HAP-1 (cell line): ENCODE data around the gene FSTL4.
"Not testable (repeated sequence)": the region's sequence is repeated elsewhere in the genome, so short reads cannot be mapped to it uniquely, and the experiment has no call there.

Experiments used
- DNase-seq, 2 experiments: peaks; one replicate each; pipeline ENCODE4 v3.0.0-alpha.2; 2016 to 2020; ENCODE audit warnings: low spot score in 2 of 2
- H3K27me3 ChIP-seq: fragments of 250-450 bp; sonication (Bioruptor Pico); 2 replicates; pipeline ENCODE4 v1.5.1; 2020; ENCODE audit warnings: low read depth, mild to moderate bottlenecking, moderate library complexity
- H3K36me3 ChIP-seq: fragments of 250-450 bp; sonication (Bioruptor Pico); replicated peaks from 2 replicates; pipeline ENCODE4 v1.5.1; 2020; ENCODE audit warnings: mild to moderate bottlenecking
- H3K4me1 ChIP-seq: fragments of 250-450 bp; sonication (Bioruptor Pico); 2 replicates; pipeline ENCODE4 v1.5.1; 2020; ENCODE audit warnings: mild to moderate bottlenecking
- H3K4me3 ChIP-seq: fragments of 250-450 bp; sonication (Bioruptor Pico); 2 replicates; pipeline ENCODE4 v1.5.1; 2020; ENCODE audit warnings: mild to moderate bottlenecking, moderate library complexity
- H3K9me3 ChIP-seq: fragments of 250-450 bp; sonication (Bioruptor Pico); 2 replicates; pipeline ENCODE4 v1.5.1; 2020; ENCODE audit warnings: mild to moderate bottlenecking, moderate library complexity
- in situ Hi-C: fragments of 300-500 bp; cut with MboI; formaldehyde crosslinking; loops from 3 replicates; pipeline ENCODE4 v1.14.3; 2020; ENCODE audit warnings: low sequenced_read_pairs, inconsistent platforms, mixed read lengths

Gene FSTL4

GRCh38 chr5:133394477-133394817 is 217.9 kb downstream of the FSTL4 start:
- H3K4me1 ChIP-seq, in situ Hi-C loops, H3K36me3 ChIP-seq, H3K4me3 ChIP-seq, DNase-seq, H3K27me3 ChIP-seq, H3K9me3 ChIP-seq: not testable (repeated sequence)

DNA sequence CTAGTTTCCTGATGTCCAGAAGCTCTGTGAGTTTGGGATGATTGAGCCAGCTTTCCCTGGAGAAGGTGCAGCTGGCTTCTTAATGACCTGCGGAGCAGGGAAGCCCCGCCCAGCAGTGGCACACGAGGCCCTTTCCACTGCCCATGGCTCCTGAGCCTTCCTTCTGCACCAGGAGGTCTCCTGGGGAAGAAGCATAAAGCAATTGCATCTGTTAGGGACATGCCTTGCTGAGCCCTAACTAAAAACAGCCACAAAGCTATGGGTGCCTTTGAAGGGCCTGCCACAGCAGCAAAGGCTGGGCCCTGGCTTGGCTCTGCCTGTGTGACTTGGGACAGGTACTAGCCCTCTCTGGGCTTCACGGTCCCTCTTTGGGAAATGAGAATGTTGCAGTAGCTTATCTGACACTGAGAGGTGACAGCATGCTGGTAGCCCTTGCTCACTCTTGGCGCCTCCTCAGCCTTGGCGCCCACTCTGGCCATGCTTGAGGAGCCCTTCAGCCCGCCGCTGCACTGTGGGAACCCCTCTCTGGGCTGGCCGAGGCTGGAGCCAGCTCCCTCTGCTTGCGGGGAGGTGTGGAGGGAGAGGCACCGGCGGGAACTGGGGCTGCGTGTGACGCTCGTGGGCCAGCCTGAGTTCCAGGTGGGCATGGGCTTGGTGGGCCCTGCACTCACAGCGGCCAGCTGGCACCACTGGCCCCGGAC is 218.4 kb downstream of the FSTL4 start:
- Histone ChIP-seq H3K4me1 (no peaks in the 10 kb centered on the region), H3K36me3 (no peaks in the 10 kb centered on the region), H3K27me3 (no peaks in the 10 kb centered on the region), H3K4me3 (no peak overlapping the region), H3K9me3 (no peaks in the 10 kb centered on the region)
- in situ Hi-C loops, result no loop called here
- DNase-seq, result no peak

GRCh38 chr5:133392448-133392847 is 219.9 kb downstream of the FSTL4 start:
- H3K36me3 ChIP-seq, result no peaks in the 10 kb centered on the region
- H3K4me3 ChIP-seq, result no peak overlapping the region
- H3K9me3 ChIP-seq, result no peaks in the 10 kb centered on the region
- no peak for DNase-seq
- in situ Hi-C loops, result no loop called here
- peaks cover 3% of the 10 kb centered on the region for H3K27me3 ChIP-seq
- no peaks in the 10 kb centered on the region for H3K4me1 ChIP-seq

DNA sequence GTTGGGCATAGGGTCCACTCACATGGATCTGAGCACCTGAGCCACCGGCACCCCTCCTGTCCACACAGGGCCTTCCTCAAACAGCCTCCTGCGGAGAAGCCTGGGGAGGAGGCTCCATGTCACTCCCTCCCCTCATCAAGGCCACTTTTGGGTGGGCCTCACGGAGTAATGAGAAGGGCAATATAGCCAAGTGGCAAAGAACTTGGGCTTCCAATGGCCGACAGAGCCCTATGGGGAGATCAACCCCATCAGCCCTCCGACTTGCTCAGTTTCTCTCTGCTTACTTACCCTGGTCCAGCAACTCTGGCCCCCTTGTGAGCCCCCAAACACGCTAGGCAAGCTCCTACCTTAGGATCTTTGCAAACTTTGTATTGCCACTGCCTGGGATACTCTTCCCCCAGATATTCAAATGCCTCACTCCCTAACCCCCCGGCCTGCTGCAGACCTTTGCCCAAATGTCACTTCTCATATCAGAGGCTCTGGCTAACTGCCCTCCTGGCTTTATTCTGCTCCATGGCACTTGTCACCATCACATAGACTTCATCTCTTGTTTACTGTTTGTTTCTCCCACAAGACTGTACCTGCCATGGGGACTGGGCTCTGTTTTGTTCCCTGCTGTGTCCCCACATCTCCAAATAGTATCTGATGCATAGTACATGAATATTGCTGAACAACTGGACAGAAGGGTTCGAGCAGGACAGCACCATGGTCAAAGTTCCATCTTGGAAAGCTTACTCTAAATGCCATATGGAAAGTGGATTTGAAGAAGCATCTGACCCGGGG is 220.8 kb downstream of the FSTL4 start:
- in situ Hi-C loops, result no loop called here
- H3K9me3 ChIP-seq, result no peaks in the 10 kb centered on the region
- H3K4me3 ChIP-seq, result no peak overlapping the region
- no peaks in the 10 kb centered on the region for H3K36me3 ChIP-seq
- DNase-seq, result no peak
- no peaks in the 10 kb centered on the region for H3K4me1 ChIP-seq
- H3K27me3 ChIP-seq, result peaks cover 3% of the 10 kb centered on the region

DNA sequence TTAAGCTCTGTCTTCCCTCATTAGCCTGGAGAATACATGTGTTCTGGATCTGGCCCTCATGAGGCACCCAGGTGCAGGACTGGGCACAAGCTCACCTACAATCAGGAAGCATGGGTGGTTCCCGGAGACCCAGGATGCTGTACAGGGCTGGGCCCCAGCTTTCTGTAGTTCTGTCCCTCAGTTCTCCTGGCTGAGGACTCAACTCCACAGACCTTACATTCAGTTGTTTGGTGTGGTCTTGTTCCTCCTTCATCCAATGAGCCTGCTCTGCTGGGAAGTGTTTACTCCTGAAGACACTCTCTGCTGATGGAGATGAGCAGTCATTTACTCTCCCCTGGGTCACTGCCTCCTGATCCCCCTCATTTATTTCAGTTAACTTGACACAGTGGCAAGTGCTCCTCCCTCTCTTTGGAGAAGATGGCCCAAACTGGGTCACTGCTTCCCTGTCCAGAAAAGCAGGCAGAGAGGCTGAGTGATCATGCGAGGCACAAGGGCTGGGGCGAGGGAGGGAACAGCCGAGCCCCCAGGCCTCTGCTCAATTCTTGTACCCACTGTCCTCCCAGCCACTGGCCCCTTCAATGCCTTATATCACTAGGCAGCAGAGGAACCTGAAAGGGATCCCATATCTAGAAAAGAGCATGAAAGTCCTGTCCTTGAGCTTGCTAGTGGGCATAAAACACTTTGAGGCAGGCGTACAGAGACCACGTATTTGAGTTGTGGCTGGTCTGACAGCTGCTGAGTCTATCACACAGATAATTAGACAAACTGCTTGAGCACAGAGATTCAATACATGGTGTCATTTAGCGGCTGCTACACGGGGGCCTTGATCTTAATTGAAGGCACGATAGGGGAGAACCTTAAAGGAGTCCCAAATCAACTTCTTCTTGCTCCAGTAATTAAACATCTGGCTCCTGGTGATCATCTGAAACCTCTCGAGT is 221.7 kb downstream of the FSTL4 start:
- DNase-seq, result no peak
- no peak overlapping the region for H3K4me3 ChIP-seq
- H3K4me1 ChIP-seq, result no peaks in the 10 kb centered on the region
- H3K36me3 ChIP-seq, result no peaks in the 10 kb centered on the region
- in situ Hi-C loops, result no loop called here
- peaks cover 3% of the 10 kb centered on the region for H3K27me3 ChIP-seq
- H3K9me3 ChIP-seq, result no peaks in the 10 kb centered on the region

- no peaks in the 10 kb centered on the region for H3K36me3 ChIP-seq
- H3K9me3 ChIP-seq, result no peaks in the 10 kb centered on the region
- no peak for DNase-seq
- H3K4me3 ChIP-seq, result no peak overlapping the region
- H3K27me3 ChIP-seq, result peaks cover 3% of the 10 kb centered on the region
- H3K4me1 ChIP-seq, result no peaks in the 10 kb centered on the region
- in situ Hi-C loops, result no loop called here
These were observed 223.2 kb downstream of the FSTL4 start for GRCh38 chr5:133389066-133389590.

- Histone ChIP-seq H3K4me3 (no peak overlapping the region), H3K4me1 (peaks cover 5% of the 10 kb centered on the region; the same call in 1 of the 2 replicates), H3K36me3 (no peaks in the 10 kb centered on the region), H3K9me3 (no peaks in the 10 kb centered on the region), H3K27me3 (peaks cover 3% of the 10 kb centered on the region)
- DNase-seq, result no peak
- in situ Hi-C loops, result no loop called here
These were observed 224.7 kb downstream of the FSTL4 start for GRCh38 chr5:133387621-133388020.

- peaks cover 3% of the 10 kb centered on the region for H3K27me3 ChIP-seq
These were observed 225.2 kb downstream of the FSTL4 start for GRCh38 chr5:133387091-133387490.

GRCh38 chr5:133386662-133387061 is 225.7 kb downstream of the FSTL4 start:
- DNase-seq, result no peak
- H3K9me3 ChIP-seq, result no peaks in the 10 kb centered on the region
- no peaks in the 10 kb centered on the region for H3K36me3 ChIP-seq
- H3K4me3 ChIP-seq, result no peak overlapping the region
- in situ Hi-C loops, result no loop called here
- peaks cover 5% of the 10 kb centered on the region; the same call in 1 of the 2 replicates for H3K4me1 ChIP-seq
- H3K27me3 ChIP-seq, result peaks cover 5% of the 10 kb centered on the region

More at GRCh38 chr5:133387091-133387490, 225.2 kb downstream of the FSTL4 start:
- H3K4me1 ChIP-seq, result peaks cover 5% of the 10 kb centered on the region; the same call in 1 of the 2 replicates
- H3K9me3 ChIP-seq, result no peaks in the 10 kb centered on the region
- H3K4me3 ChIP-seq, result no peak overlapping the region
- in situ Hi-C loops, result no loop called here
- DNase-seq, result no peak
- H3K36me3 ChIP-seq, result no peaks in the 10 kb centered on the region

DNA sequence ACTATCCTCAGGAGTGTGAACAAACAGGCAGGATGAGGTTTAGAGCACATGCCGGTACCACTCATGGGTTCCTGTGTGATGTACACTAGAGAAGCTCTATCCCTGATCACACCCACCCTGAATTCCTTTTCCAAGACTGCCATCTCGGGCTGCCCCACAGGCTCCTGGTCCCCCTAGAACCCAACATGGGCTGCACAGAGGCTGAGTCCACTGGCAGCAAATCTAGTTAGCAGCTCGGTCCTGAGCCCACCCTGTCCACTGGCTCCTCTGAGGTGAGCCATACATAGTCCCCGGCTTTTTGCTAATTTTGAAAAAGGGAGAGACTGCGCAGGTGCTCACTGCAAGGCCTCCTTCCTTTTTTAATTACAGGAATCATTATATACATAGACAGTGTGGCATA is 227.0 kb downstream of the FSTL4 start:
- H3K4me1 ChIP-seq, result peaks cover 5% of the 10 kb centered on the region; the same call in 1 of the 2 replicates
- in situ Hi-C loops, result no loop called here
- peaks cover 6% of the 10 kb centered on the region for H3K27me3 ChIP-seq
- H3K4me3 ChIP-seq, result no peak overlapping the region
- H3K36me3 ChIP-seq, result no peaks in the 10 kb centered on the region
- no peaks in the 10 kb centered on the region for H3K9me3 ChIP-seq
- DNase-seq, result no peak

DNA sequence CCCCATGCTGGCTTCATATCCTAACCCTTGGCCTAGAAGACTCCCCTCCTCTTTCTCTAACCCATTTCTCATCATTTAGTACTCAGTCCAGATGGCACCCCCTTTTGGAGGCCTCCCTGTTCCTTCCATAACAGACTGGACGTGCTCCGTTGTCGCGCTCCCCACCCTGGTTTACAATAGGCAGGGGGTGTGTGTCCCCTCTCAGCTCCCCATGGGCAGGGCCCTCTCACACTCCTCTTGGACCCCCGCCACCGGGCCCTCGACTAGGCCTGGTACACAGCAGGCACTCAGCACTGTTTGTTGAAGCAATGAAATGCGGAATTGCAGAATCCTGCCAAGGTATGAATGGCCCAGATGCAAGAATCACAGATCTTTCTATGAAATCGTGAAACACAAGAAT is 227.4 kb downstream of the FSTL4 start:
- peaks cover 6% of the 10 kb centered on the region for H3K27me3 ChIP-seq
- no peak for DNase-seq
- no peak overlapping the region for H3K4me3 ChIP-seq
- H3K36me3 ChIP-seq, result no peaks in the 10 kb centered on the region
- H3K4me1 ChIP-seq, result peaks cover 5% of the 10 kb centered on the region; the same call in 1 of the 2 replicates
- no peaks in the 10 kb centered on the region for H3K9me3 ChIP-seq
- in situ Hi-C loops, result no loop called here

DNA sequence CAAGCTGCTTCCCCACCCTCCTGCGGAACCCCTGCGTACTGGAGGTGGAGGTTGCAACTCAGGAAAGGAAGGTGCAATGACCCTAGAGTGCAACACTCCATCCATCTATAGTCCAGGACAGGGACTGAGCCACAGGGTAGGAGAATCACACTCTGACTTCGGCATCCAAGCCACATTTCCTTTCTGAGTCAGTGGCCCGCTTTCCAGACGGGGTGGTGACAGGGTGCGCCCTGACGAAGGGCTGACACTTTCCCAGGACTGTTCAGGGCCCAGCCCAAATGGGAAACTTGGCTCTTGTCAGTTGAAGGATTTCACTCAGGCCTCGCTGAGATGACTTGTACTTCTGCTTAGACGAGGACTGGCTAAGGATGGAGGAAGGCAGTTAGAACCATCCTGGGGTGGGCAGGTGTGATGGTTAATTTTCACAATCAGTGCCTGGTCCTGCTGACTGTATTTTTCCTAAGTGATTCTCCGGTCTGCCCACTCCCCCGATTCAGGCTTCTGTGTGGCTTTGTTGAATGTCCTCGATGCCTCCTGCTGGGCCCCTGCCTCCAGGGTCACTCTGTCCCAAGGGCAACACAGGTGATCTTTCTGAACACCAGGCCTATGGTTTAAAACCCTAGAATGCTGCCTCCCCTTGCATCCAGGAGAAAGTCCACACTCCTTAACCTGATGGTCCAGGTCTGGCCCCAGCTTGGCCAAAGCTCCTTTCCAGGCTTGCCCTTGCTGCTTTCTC is 228.1 kb downstream of the FSTL4 start:
- no peaks in the 10 kb centered on the region for H3K9me3 ChIP-seq
- peaks cover 5% of the 10 kb centered on the region; the same call in 1 of the 2 replicates for H3K4me1 ChIP-seq
- H3K4me3 ChIP-seq, result no peak overlapping the region
- DNase-seq, result no peak
- peaks cover 6% of the 10 kb centered on the region for H3K27me3 ChIP-seq
- in situ Hi-C loops, result no loop called here
- H3K36me3 ChIP-seq, result no peaks in the 10 kb centered on the region

DNA sequence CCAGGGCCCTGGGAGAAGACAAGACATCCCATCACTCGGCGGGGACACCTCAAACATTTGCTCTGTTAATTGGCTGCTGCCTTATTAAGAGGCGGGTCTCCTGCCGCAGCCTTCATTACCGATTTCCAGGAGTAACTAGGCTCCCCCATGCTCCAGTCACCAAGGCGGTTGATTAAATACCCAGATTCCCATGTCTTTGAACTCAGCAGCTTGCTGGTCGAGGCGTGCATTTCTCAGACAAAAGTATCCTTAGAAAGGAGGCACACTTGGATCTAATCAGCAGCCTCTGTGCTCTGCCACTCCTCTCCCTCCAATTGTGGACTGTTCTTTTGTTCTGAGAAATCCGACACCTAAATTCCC is 228.8 kb downstream of the FSTL4 start:
- H3K36me3 ChIP-seq, result no peaks in the 10 kb centered on the region
- DNase-seq, result peak; percentile 13 to 22
- no peaks in the 10 kb centered on the region for H3K9me3 ChIP-seq
- H3K27me3 ChIP-seq, result peaks cover 3% of the 10 kb centered on the region
- H3K4me1 ChIP-seq, result peaks cover 5% of the 10 kb centered on the region; the same call in 1 of the 2 replicates
- in situ Hi-C loops, result no loop called here
- H3K4me3 ChIP-seq, result no peak overlapping the region
